Amygdala (tissue), 56 donors: ENCODE results near the gene DIPK1B.

Source experiments
- DNase-seq, 56 donors: peaks; one replicate each; lab custom pipeline; 2025; lab: John Stamatoyannopoulos, UW

Gene DIPK1B

DNA sequence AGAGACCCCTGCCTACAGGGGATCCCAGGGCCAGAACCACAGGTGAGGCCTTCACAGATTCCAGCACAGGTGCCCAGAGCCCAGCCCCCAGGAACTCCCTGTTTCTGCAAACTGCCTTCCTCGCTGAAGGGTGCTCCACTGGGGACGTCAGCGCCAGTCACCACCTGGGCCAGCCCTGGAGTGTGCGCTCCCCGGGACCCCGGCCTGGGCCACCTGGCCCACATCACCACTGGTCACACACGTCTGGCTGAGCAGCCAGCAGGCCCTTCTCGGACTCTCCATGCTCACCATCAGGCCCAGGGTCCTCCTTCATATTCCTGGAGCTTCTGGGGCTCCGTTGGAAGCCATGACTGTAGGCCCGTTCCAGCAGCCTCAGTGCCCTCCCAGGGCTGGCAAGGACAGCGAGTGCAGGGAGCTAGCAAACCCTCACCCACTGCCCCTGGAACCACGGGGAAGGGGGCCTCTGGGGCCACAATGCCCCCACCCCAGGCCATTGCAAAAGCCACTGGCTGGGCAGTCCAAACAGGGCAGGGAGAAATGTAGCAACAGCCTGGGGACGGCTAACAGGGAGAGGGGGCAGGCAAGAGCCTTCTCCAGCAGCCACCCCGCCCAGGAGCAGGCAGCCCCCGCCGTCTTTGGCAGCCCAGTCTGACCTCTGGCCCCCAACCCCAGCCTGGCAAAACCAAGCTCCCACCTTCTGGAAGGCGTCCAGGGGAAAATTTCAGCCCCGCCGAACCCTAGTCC is 26.4 kb upstream of the DIPK1B start:
- DNase-seq = no peak

DNA sequence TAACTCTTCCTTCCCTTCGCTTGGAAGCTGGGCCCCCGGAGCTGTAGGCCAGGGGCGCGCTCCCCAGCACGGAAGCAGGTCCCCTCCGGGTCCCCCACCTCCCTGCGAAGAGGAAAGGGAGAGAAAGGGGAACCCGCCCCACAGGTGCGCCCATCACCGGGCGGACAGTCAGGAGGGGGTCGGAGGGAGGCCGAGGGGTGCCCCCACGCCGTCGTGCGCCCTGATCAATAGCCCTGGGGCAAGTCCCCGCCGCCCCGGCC is 25.9 kb upstream of the DIPK1B start:
- no peak for DNase-seq

DNA sequence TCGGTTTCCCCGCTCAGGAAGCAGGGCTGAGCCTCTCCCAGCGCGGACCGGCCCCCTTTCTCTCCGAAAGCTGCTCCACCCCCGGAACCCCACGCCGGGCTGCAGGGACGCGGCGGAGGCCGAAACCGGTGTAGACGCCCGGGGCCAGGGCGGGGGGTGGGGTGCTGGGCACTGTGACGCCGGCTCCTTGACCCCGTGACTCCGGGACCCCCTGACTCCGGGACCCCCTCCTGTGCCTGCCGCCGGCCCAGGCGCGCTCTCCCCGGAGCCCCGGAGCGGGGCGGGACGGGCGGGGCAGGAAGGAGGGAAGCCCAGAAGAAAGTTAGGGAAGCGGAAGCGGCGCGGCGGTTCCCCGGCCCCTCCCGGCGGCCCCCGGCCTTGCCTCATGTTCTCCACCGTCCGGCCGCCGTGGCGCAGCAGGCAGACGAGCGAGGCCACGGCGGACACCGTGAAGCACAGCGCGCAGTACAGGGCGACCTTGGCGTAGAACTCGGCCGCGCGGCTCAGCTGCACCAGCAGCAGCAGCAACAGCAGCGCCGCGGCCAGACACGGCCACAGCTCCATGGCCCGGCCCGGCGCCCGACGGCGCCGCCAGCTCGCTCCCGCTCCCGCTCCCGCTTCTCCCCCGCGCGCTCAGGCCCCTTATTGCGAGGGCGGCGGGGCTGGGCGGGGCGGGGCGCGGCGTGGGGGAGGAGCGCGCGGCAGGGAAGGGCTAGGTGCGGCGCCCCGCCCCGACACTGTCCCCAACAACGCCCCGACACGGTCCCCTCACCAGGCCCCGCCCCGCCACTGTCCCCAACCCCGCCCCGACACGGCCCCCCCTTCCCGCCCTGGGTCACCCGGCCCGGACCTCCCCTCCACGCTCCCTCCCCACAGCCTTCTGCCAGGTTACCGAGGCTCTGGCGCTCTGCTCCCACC is 25.3 kb upstream of the DIPK1B start, which contains the start of gene AGPAT2:
TSS of gene AGPAT2 (minus strand) at position 664 of the 918 bp plus-strand sequence. CDS start at position 564, 100 bp downstream.
- peak in 11 of 56 donors; percentile 20 to 58 (median 40) for DNase-seq

DNA sequence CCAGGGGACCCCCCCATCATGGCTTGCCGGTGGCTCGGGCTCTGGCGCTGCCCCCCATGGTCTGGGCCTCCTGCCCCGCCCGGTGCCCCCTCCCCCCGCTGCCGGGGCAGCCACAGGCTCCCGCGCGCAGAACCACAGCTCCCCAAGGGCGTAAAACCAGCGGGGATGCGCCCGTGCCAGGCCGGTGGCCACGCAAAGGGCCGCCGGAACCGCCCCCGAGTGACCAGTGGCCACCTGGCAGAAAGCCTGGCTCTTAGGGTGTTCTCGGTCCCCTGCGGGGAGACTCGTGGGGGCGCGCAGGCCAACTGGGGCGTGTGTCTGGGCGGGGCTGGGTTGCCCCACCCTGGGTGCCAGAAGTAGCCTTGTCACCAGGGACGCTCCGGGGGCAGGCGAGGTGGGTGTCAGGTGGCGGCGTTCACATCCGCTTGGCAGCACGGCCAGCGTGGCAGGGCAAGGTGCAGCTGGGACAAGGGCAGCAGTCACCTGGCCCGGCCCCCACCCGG is 24.6 kb upstream of the DIPK1B start:
- DNase-seq = no peak

DNA sequence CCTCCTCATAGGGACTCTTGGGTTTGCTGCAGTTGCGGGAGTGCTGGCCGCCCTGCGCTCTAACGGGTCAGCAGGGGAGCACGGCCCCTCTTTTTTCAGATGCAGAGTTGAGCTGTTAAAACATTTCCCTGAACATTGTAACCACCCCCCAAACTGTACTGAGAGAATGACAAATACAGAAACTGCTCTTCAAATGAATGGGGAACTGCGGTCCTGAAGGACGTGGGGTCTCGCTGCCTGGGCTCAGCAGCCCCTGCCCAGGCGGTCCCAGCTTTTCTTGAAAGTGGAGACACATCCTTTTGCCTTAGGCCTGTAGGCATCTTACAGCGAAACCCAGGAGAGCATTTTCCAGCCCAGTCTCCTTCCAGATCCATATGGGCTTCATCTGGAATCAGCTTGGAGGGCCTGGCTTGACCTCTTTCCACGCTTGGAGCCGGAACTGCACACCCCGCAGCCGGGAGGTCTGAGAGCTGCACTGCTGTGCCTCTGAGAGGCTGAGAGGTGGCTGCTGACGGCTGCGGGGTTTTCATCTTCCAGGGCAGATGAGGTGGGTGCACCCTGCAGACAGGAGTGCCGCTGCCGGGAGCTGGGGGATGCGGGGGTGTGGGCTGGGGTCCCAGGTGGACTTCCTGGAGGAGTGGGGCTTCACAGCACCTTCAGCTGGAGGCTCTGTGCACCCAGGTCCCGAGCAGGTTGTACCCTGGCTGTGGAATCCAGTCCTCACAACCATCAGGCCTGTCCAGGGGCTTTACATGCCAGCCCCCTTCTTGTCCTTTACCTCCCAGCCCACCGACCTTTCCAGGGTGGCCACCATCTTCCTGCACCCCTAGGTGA is 23.9 kb upstream of the DIPK1B start:
- no peak for DNase-seq

DNA sequence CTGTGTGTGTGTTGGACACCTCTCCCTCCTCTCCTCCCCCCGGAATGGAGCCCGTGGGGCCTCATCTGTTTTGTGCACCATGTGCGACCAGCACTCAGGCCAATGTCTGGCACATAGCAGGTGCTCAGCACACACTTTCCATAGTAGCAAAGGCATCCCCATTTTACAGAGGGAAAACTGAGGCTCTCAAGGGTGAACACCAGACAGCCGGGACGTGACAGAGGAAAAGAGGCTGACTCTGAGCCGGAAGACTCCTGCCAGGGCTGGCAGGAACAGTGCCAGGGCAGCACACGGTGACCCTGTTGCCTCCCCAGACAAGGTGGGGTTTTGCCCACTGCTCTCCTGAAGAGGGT is 23.3 kb upstream of the DIPK1B start:
- DNase-seq = no peak

DNA sequence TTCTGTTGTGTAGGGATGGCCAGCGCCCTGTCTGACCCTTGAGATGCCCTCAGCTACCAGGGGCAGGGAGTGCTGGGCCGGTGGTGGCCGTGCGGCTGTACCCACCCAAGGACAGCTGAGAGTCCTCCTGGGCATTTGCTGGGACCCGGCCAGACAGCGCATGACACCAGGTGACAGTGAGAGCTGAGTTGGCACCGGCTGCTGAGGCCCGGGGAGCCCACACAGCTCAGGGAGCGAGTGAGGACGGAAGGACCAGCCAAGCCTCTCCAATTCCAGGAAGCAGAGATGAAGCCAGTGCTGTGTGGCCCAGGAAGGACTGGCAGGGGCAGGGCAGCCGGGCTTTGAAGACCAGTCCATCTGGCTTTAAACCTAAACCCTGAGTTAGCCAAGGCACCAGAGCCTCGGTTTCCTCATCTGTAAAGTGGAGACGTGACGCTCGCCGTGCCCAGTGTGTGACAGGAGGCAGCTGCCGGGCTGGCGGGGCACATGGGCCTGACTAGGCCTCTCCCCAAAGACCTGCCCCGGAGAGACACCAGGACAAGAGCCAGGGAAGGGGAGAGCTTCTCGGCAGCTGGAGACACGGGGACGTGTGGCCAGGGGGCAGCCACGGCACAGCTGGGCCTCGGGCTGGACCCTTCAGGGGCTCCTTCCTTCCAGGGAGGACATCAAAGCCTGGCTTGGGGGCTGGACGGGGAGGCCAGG is 22.1 kb upstream of the DIPK1B start:
- no peak for DNase-seq

DNA sequence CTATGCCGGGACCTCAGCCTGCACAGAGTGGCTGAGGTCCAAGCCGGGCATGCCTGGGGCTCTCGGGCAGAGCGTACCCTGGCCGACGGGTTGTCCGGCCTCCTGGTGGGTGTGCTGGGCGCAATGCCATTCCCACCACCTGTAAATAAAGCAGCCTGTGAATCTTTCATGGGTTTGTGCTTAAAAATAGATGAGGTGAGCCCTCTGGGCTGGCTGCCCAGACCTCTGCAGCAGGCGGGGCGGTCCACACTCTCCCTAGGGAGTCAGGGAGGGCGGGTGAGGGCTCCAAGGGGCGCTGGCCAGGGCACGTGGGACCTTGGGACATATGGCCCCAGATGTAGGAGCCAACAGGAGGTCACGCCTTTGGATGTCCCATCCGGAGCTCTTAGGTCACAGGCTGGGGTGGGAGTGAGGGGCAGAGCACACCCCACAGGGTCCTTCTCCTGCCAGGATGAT is 21.5 kb upstream of the DIPK1B start:
- DNase-seq = no peak

DNA sequence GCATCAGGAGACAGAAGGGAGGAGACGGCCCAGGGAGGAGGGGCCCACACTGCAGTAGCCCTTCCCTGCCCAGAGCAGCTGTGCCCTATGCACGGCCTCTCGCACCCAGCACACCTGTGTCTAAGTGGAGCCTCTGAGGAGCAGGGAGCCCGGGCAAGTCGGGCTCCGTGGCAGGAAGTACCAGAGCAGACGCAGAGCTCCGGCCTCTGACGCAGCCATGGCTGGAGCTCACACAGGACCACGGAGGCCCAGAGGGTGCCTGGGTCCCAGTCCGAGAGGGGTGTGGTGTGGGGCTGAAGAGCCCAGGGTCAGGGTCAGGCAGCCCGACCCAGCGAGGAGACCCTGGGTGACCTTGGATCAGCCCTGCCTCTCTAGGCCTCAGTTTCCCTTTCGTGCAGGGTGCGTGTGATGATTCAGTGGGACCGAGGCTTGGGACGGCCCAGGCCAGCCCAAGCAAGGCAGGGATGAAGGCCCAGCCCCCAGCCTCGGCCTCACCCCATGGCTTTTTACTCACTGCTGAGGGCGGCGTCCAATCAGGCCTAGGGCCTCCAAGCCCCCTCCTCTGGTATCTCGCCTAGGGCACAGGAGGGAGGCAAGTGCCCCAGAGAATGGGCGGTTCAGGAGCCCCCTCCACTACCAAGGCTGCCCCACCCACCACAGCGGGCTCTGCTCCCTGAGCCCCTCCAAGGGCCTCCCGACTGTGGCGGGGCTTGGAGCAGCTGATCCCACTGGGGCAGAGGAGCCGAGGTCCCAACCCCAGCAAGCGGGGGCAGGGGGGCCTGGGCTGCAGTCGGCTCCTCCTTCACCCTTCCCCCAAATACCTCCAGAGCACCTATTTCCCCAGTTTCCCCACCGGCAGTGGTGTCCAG is 20.8 kb upstream of the DIPK1B start:
- no peak for DNase-seq

DNA sequence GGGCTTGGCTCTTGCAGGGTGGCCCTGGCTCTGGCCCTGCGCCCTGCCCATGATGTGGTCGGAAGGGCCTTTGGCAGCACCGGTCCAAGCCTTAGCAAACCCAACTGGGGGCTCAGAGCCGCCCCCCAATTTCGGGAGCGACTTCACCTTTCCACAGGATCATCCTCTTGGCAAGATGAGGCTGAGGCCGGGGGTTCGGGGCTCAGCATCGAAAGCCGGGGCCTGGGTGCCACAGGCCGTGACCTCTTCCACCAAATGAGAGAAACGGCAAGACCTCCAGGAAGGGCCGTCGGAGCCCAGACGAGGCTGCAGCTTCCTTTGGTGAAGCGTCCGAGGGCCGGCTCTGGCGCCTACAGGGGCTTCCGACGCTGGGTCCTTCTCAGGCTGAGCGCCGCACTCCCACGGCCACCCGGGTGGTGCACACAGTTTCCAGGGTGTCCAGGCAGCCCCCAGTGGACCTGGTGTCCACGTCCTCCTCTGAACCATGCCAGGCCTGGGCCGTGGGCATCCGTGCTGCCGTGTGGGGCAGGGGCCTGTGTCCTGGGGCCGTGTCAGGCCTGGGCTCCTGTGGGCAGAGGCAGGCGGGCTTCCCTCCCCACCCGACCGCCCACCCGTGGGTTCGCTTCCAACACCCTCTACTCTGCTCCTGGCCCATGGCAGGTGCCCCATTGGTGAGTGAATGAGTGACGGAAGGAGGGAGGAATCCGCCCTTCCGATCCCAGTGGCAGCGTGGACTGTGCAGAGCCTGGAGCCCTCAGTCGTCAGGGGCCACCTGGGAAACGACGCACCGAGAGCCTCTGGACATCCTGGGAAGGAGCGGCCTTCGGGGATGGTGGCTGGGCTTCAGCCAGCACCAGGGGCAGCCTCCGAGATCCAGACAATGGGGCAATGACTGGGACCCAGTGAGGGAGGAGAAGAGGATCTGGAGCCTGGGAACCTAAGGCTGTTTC is 19.9 kb upstream of the DIPK1B start:
- DNase-seq = no peak

DNA sequence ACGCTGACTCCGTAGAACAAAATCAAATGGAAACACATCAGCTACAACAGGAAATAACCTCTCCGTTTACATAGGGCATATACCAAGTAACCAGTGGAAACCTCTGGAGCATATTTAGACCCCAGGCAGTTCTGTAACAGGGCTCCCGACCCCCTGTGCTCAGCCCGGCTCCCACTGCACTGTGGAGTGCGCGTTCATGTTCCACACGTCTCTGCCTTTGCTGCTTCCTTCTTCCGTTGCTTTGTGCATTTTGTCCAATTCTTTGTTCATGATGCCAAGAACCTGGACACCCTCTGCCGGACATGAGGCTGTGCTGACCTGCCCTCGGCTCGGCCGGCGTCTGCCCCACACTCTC is 19.3 kb upstream of the DIPK1B start:
- no peak for DNase-seq

DNA sequence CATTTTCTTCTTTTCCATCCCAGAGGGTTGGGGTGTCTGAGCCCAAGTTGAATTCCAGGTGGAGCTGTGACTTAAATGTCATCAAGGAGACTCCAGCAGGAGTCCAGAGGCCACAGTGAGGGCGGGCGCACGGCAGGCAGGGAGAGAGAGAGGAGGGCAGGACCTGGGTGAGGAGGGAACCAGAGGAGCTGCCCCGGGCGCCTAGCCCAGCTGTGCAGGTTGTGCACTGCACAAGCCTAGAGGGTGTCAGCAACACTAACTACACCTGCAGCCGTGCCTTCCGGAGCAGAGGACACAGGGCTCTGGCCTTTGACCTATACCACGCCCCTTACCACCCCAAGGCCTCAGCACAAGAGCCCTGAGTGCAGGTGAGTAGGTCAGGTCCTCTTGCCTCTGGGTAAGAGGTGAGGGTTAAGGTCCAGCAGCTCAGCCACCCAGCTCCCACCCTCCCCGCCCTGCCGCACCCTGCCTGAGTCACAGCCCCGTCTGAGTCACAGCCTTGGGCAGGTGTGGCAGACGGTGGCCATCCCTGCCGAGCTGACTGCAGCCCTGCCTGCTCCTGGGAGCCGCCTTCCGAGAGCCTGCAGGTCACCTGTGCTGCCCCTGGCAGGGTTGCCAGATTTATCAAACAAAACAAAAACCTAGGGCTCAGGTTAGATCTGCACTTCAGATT is 18.7 kb upstream of the DIPK1B start:
- DNase-seq = no peak

DNA sequence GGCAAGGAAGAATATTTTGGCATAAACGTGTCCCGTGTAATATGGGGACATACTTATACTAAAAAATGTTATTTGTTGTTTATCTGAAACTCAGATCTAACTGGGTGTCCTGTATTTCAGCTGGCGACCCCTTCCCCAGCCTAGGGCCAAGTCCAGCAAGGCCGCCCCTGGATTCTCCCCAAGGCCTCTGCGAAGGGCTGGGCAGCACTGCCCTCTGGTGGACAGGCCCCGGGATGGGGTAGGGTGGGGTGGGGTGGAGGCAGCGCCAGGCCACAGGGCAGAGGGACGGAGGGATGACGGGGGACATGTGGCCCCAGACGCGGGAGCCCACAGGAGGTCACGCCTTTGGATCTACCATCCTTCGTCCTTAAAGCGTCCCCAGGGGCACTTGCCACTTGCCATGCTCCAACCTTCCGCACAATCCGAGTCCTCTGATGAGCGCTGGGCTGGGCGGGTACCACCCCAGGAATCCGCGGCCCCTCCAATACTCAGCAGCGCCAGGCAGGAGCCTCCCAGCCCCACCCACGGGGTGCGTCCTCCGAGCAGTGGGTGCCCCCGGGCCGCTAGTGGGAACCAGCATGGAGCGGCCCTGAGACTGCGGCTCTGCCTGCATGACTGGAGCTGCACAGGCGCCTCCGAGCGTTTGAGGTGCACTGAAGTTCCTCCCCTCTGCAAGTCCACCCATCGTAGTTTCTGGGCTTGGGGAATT is 18.1 kb upstream of the DIPK1B start:
- DNase-seq = peak in 5 of 56 donors; percentile 2 to 49 (median 19)

DNA sequence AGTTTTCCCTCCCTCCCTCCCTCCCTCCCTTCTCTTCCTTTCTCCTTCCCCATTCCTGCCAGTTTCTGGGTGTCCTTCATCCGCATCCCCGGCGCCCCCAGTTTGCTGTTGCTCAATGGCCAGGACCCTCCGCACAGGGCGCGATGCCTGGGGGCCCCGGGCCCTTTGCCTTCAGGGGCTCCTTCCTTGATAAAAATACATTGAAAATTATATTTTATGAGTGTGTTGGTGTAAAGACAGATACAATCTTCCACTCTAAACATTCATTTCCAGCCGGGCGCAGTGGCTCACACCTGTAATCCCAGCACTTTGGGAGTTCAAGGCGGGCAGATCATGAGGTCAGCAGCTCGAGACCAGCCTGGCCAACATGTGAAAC is 17.5 kb upstream of the DIPK1B start:
- DNase-seq = no peak

DNA sequence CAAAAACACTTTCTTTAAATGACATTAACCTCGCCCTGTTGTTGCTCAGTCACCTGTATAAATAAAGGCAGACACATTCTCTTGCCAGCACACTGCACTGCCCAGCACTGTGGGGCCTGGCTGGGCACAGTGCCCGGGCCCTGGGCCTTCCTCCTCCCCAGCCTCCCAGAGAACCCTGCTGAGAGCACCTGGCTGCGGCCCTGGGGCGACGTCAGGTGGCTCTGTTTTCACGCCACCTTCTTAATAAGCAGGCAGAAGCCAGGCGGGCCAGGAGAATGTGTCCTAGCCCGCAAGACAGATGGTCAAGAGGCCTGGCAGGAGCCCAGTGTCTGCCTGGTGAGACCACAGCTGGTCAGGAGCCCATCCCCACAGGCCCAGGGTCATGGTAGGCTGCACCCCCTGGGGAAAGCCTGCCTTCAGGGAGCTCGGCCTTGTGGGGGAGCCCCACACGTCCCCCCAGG is 16.9 kb upstream of the DIPK1B start:
- DNase-seq = no peak

DNA sequence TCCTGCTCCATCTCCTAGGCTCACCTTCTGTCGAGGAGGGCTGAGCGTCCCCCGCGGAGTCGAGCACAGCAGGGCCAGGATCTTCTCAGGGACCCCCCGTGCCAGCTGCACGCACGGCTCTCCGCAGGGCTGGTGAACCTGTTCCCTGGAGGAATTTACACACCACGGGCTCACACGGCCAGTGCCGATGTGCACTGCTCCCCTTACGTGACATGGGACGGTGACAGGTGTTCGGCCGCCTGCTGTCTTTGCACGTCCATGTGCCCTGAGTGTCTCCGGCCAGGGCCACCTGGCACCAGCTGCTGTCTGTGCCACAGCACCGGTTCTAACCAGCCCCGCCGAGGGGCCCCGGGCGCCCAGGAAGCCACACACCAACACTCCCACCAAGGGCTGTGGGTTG is 16.4 kb upstream of the DIPK1B start:
- DNase-seq = no peak

DNA sequence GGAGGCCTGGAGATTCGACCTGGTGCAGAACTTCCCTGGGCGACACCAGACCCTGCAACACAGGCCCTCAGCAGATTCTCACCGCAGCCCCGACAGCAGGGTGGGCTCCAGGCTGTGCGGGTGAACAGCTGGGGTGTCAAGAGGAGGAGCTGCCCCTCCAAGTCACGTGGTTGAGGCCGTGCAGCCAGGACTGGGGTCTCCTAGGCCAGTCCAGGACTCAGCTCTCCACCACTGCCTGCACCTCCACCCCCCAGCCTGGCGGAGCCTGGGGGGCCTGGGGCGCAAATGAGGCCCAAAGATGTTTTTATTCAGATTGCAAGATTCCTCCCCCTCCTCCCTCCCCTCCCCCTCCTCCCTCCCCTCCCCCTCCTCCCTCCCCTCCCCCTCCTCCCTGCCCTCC is 15.9 kb upstream of the DIPK1B start:
- DNase-seq = no peak
